H9 (cell line): ENCODE data around the gene EPHB2. TPM values are rescaled to one million over a fixed set of nuclear protein-coding genes. Genes with fewer than 3 reads are reported as not detected.

Experiments used
- DNase-seq: peaks from one replicate; pipeline ENCODE4 v3.0.0-alpha.2; 2017
- H2AFZ ChIP-seq: one replicate; pipeline ENCODE4 v1.6.1; 2013; ENCODE audit warnings: mild to moderate bottlenecking, low read length, control low read depth, moderate library complexity
- H2AK5ac ChIP-seq: 2 replicates; pipeline ENCODE4 v1.6.1; 2013; ENCODE audit warnings: low read length, control low read depth, mixed read lengths; ENCODE audit not compliant: insufficient read length
- H2BK120ac ChIP-seq: one replicate; pipeline ENCODE4 v1.6.1; 2013; ENCODE audit warnings: low read depth, mild to moderate bottlenecking, low read length, control low read depth, inconsistent platforms; ENCODE audit not compliant: poor library complexity, severe bottlenecking
- H2BK12ac ChIP-seq: 2 replicates; pipeline ENCODE4 v1.6.1; 2013; ENCODE audit warnings: low read length, control low read depth, mixed read lengths, low read depth; ENCODE audit not compliant: insufficient read length
- H2BK15ac ChIP-seq: 2 replicates; pipeline ENCODE4 v1.6.1; 2013; ENCODE audit warnings: low read depth, low read length, control low read depth
- H2BK20ac ChIP-seq: one replicate; pipeline ENCODE4 v1.6.1; 2013; ENCODE audit warnings: low read depth, mild to moderate bottlenecking, low read length, control low read depth, inconsistent platforms; ENCODE audit not compliant: poor library complexity, severe bottlenecking
- H2BK5ac ChIP-seq: 2 replicates; pipeline ENCODE4 v1.6.1; 2013; ENCODE audit warnings: low read length, control low read depth, mixed read lengths; ENCODE audit not compliant: insufficient read length
- H3K14ac ChIP-seq: 2 replicates; pipeline ENCODE4 v1.6.1; 2013; ENCODE audit warnings: low read length, control low read depth; ENCODE audit not compliant: insufficient read depth
- H3K18ac ChIP-seq: 2 replicates; pipeline ENCODE4 v1.6.1; 2013; ENCODE audit warnings: low read depth, mild to moderate bottlenecking, mixed read lengths, low read length, control low read depth; ENCODE audit not compliant: insufficient read length
- H3K23ac ChIP-seq: 2 replicates; pipeline ENCODE4 v1.6.1; 2013; ENCODE audit warnings: low read length, control low read depth, mixed read lengths, low read depth; ENCODE audit not compliant: insufficient read length
- H3K23me2 ChIP-seq: 2 replicates; pipeline ENCODE4 v1.6.1; 2013; ENCODE audit warnings: low read depth, mild to moderate bottlenecking, mixed read lengths, low read length, control low read depth; ENCODE audit not compliant: insufficient read length, poor library complexity, severe bottlenecking
- H3K27ac ChIP-seq: 2 replicates; pipeline ENCODE4 v1.5.1; 2013; ENCODE audit warnings: low read length, control low read depth, mixed read lengths, low read depth; ENCODE audit not compliant: insufficient read length
- H3K27me3 ChIP-seq: 2 replicates; pipeline ENCODE4 v1.6.1; 2013; ENCODE audit warnings: low read length, control low read depth, inconsistent platforms; ENCODE audit not compliant: insufficient read depth
- H3K4ac ChIP-seq: 2 replicates; pipeline ENCODE4 v1.6.1; 2013; ENCODE audit warnings: low read depth, mild to moderate bottlenecking, control low read depth, inconsistent platforms, low read length, moderate library complexity
- H3K4me1 ChIP-seq: 2 replicates; pipeline ENCODE4 v1.6.1; 2013; ENCODE audit warnings: low read length, control low read depth, inconsistent platforms; ENCODE audit not compliant: insufficient read depth
- H3K4me2 ChIP-seq: 2 replicates; pipeline ENCODE4 v1.6.1; 2013; ENCODE audit warnings: low read length, control low read depth, mixed read lengths; ENCODE audit not compliant: insufficient read length, insufficient read depth
- H3K56ac ChIP-seq: 2 replicates; pipeline ENCODE4 v1.6.1; 2013; ENCODE audit warnings: low read depth, mild to moderate bottlenecking, mixed read lengths, low read length, control low read depth; ENCODE audit not compliant: insufficient read length
- H3K79me1 ChIP-seq: 2 replicates; pipeline ENCODE4 v1.6.1; 2013; ENCODE audit warnings: low read depth, mild to moderate bottlenecking, moderate library complexity, low read length, control low read depth, inconsistent platforms; ENCODE audit not compliant: insufficient read depth, poor library complexity, severe bottlenecking
- H3K79me2 ChIP-seq: 2 replicates; pipeline ENCODE4 v1.6.1; 2013; ENCODE audit warnings: low read length, control low read depth, inconsistent platforms; ENCODE audit not compliant: insufficient read depth
- H3K9ac ChIP-seq: 2 replicates; pipeline ENCODE4 v1.6.1; 2013; ENCODE audit warnings: low read length, control low read depth, mixed read lengths; ENCODE audit not compliant: insufficient read length; ENCODE audit errors: extremely low read depth
- H3K9me3 ChIP-seq: one replicate; pipeline ENCODE4 v1.6.1; 2013; ENCODE audit warnings: low read depth, low read length, inconsistent platforms; ENCODE audit not compliant: control insufficient read depth
- H3T11ph ChIP-seq: one replicate; pipeline ENCODE4 v1.6.1; 2013; ENCODE audit warnings: mild to moderate bottlenecking, low read length, control low read depth, inconsistent platforms
- H4K20me1 ChIP-seq: one replicate; pipeline ENCODE4 v1.6.1; 2013; ENCODE audit not compliant: control insufficient read depth, insufficient read length, insufficient read depth
- H4K5ac ChIP-seq: 2 replicates; pipeline ENCODE4 v1.6.1; 2013; ENCODE audit warnings: low read depth, mild to moderate bottlenecking, mixed read lengths, low read length, control low read depth; ENCODE audit not compliant: insufficient read length
- H4K8ac ChIP-seq: replicated peaks from 2 replicates; pipeline ENCODE4 v1.6.1; 2013; ENCODE audit warnings: low read length, control low read depth, mixed read lengths, low read depth; ENCODE audit not compliant: insufficient read length
- H4K91ac ChIP-seq: 2 replicates; pipeline ENCODE4 v1.6.1; 2013; ENCODE audit warnings: low read depth, mild to moderate bottlenecking, moderate library complexity, mixed read lengths, low read length, control low read depth; ENCODE audit not compliant: insufficient read length
- H3K27ac Mint-ChIP-seq, 3 experiments: 2 replicates in 2 of 3; 3 replicates in 1 of 3; pipeline ENCODE4 v1.8.0; 2020 to 2021; ENCODE audit warnings: mixed read lengths in 3 of 3, mild to moderate bottlenecking in 1 of 3, moderate library complexity in 1 of 3
- H3K27me3 Mint-ChIP-seq: 2 replicates; pipeline ENCODE4 v1.8.0; 2021; ENCODE audit warnings: low read depth, mild to moderate bottlenecking, moderate library complexity, mixed read lengths
- H3K36me3 Mint-ChIP-seq, 3 experiments: 2 replicates in 2 of 3; 3 replicates in 1 of 3; pipeline ENCODE4 v1.8.0; 2020 to 2021; ENCODE audit warnings: low read depth in 3 of 3, mixed read lengths in 3 of 3; ENCODE audit not compliant: insufficient read depth in 1 of 3
- H3K4me1 Mint-ChIP-seq, 2 experiments: 2 replicates each; pipeline ENCODE4 v1.8.0; 2020; ENCODE audit warnings: mixed read lengths in 2 of 2
- H3K4me3 Mint-ChIP-seq, 2 experiments: 2 replicates in 1 of 2; 3 replicates in 1 of 2; pipeline ENCODE4 v1.8.0; 2020 to 2021; ENCODE audit warnings: mild to moderate bottlenecking in 2 of 2, mixed read lengths in 2 of 2, moderate library complexity in 1 of 2
- H3K9me3 Mint-ChIP-seq, 2 experiments: 2 replicates in 1 of 2; 3 replicates in 1 of 2; pipeline ENCODE4 v1.8.0; 2020; ENCODE audit warnings: mild to moderate bottlenecking in 2 of 2, mixed read lengths in 2 of 2, moderate library complexity in 1 of 2
- WGBS: extraction: QIAGEN DNeasy Blood & Tissue Kit; methylation state at CpG from one replicate; pipeline ENCODE4 v1.1.7; 2013; ENCODE audit warnings: missing lambda C conversion rate, low lambda C conversion rate, mixed read lengths; ENCODE audit not compliant: insufficient read length; ENCODE audit errors: extremely low coverage; 5-methylcytosine and 5-hydroxymethylcytosine counted together
- total RNA-seq: library from RNA; stranded (reverse); gene quantifications from 2 replicates; pipeline ENCODE4 v1.2.1, GENCODE V29; 2021
- TF ChIP-seq, protein P1 (sequence below): fragments of 200-600 bp; sonication (generic); conservative IDR thresholded peaks from 3 replicates; pipeline ENCODE4 v1.8.0; 2021; ENCODE audit warnings: antibody characterized with exemption, mild to moderate bottlenecking

The EPHB2 gene
- total RNA-seq, 1 experiment from 2014 or later: 9.5 TPM

DNA sequence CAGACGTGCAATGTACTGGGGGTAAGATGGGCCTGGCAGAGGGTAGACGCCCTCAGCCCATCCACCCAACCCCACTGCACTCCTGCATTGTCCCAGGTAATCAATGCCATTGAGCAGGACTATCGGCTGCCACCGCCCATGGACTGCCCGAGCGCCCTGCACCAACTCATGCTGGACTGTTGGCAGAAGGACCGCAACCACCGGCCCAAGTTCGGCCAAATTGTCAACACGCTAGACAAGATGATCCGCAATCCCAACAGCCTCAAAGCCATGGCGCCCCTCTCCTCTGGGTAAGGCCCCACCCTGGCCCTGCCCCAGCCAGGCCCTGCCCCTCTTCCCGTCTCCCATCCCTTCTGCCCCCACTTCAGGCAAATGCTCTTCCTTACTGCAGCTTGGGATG lies 199.6 kb downstream of the EPHB2 start:
- Histone ChIP-seq H2BK120ac (no peak overlapping the region), H4K8ac (no peak overlapping the region), H3K27ac (no peak overlapping the region), H3K23ac (no peak overlapping the region), H3K79me2 (no peaks in the 10 kb centered on the region), H2AK5ac (no peak overlapping the region), H4K5ac (no peak overlapping the region), H3K4ac (no peak overlapping the region), H2AFZ (no peak overlapping the region), H2BK20ac (no peak overlapping the region), H3K56ac (no peak overlapping the region), H2BK5ac (no peak overlapping the region), H3K9me3 (no peaks in the 10 kb centered on the region), H3K79me1 (no peaks in the 10 kb centered on the region), H3K14ac (no peak overlapping the region), H2BK12ac (no peak overlapping the region), H3T11ph (no peak overlapping the region), H3K4me2 (no peak overlapping the region), H3K4me1 (no peaks in the 10 kb centered on the region), H4K20me1 (no peaks in the 10 kb centered on the region), H3K9ac (no peak overlapping the region), H3K23me2 (no peaks in the 10 kb centered on the region), H2BK15ac (no peak overlapping the region), H4K91ac (no peak overlapping the region), H3K18ac (no peak overlapping the region), H3K27me3 (no peaks in the 10 kb centered on the region)
- Mint-ChIP-seq H3K4me3 (no peak overlapping the region), H3K27me3 (no peaks in the 10 kb centered on the region; the same call in 1 of the 2 replicates), H3K9me3 (no peaks in the 10 kb centered on the region), H3K27ac (no peak overlapping the region), H3K36me3 (no peaks in the 10 kb centered on the region), H3K4me1 (peaks cover 2 to 5% of the 10 kb centered on the region in 2 experiments; a peak in 3 of 4 replicates)
- no peak for DNase-seq
- WGBS: no CpG with 5 or more reads among the region's 13 CpGs
- TF ChIP-seq, protein P1, sequence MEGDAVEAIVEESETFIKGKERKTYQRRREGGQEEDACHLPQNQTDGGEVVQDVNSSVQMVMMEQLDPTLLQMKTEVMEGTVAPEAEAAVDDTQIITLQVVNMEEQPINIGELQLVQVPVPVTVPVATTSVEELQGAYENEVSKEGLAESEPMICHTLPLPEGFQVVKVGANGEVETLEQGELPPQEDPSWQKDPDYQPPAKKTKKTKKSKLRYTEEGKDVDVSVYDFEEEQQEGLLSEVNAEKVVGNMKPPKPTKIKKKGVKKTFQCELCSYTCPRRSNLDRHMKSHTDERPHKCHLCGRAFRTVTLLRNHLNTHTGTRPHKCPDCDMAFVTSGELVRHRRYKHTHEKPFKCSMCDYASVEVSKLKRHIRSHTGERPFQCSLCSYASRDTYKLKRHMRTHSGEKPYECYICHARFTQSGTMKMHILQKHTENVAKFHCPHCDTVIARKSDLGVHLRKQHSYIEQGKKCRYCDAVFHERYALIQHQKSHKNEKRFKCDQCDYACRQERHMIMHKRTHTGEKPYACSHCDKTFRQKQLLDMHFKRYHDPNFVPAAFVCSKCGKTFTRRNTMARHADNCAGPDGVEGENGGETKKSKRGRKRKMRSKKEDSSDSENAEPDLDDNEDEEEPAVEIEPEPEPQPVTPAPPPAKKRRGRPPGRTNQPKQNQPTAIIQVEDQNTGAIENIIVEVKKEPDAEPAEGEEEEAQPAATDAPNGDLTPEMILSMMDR: no peak
